Duodenal mucosa (tissue), 2 donors: Measurements from ENCODE around the gene AIDA.
"Not testable (repeated sequence)": the region's sequence is repeated elsewhere in the genome, so short reads cannot be mapped to it uniquely, and the experiment has no call there.

ENCODE experiments used
- H3K27ac ChIP-seq: one replicate; pipeline ENCODE4 v1.7.0; 2013; ENCODE audit warnings: low read depth, low read length
- H3K27me3 ChIP-seq, 2 donors: one replicate each; pipeline ENCODE4 v1.7.0; 2013; ENCODE audit warnings: low read length in 2 of 2, control low read depth in 1 of 2; ENCODE audit not compliant: insufficient read depth in 2 of 2, control insufficient read depth in 1 of 2
- H3K36me3 ChIP-seq, 2 donors: one replicate each; pipeline ENCODE4 v1.7.0; 2013; ENCODE audit warnings: low read length in 2 of 2, control low read depth in 1 of 2; ENCODE audit not compliant: insufficient read depth in 2 of 2, control insufficient read depth in 1 of 2
- H3K4me1 ChIP-seq, 2 donors: one replicate each; pipeline ENCODE4 v1.7.0; 2013; ENCODE audit warnings: low read length in 2 of 2, control low read depth in 1 of 2; ENCODE audit not compliant: insufficient read depth in 2 of 2, control insufficient read depth in 1 of 2
- H3K4me3 ChIP-seq, 2 donors: one replicate each; pipeline ENCODE4 v1.7.0; 2013; ENCODE audit warnings: low read length in 2 of 2, low read depth in 1 of 2
- H3K9ac ChIP-seq, 2 donors: one replicate each; pipeline ENCODE4 v1.7.0; 2013; ENCODE audit warnings: low read length in 2 of 2, low read depth in 1 of 2
- H3K9me3 ChIP-seq, 2 donors: one replicate each; pipeline ENCODE4 v1.7.0; 2013; ENCODE audit warnings: low read length in 2 of 2, control low read depth in 1 of 2; ENCODE audit not compliant: control insufficient read depth in 1 of 2

Gene AIDA

DNA sequence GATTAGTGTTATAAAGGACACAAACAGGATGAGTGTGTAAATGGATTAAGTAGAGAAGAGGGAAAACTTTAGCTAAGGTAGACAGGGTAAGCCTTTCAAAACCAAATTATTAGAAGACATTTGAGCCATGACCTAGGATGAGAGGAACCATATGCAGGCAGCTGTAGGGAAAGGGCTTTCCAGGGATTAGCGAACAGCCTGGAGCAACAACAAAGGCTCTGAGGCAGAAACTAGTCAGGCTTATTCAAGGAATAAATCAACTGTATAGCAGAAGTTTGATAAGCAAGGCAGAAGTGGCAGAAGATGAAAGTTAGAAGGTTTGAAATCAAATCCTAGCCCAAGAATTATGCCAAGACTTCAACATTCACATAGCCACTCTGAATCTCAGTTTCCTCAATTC lies 21.3 kb downstream of the AIDA start:
- H3K9me3 ChIP-seq, result no peaks in the 10 kb centered on the region
- H3K27me3 ChIP-seq, result no peaks in the 10 kb centered on the region
- H3K4me1 ChIP-seq, result no peaks in the 10 kb centered on the region
- no peak overlapping the region for H3K9ac ChIP-seq
- no peak overlapping the region for H3K4me3 ChIP-seq
- H3K36me3 ChIP-seq, result peaks cover 13 to 14% of the 10 kb centered on the region in 2 donors
- H3K27ac ChIP-seq, result no peak overlapping the region

DNA sequence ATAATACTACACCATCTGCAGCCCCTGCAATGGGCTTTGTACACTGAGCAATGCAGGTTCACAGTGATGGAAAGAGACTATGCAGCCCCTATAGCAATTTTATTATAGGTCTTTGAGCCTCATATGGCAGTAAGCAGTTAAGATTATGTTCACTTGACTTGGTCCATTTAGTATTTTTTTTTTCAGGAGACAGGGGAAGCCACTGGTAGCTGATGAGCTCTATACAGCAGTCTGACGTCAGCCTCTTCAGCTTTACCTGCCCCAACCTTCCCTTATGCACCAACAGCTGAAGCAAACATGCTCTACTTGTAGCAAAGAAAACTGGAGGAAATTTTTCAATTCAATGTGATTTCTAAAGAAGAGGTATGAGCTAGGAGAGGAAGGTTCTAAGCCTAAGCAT lies 32.2 kb downstream of the AIDA start:
- no peaks in the 10 kb centered on the region for H3K4me1 ChIP-seq
- H3K9me3 ChIP-seq, result no peaks in the 10 kb centered on the region
- peaks cover 6 to 15% of the 10 kb centered on the region in 2 donors for H3K36me3 ChIP-seq
- no peaks in the 10 kb centered on the region for H3K27me3 ChIP-seq
- no peak overlapping the region for H3K4me3 ChIP-seq
- H3K27ac ChIP-seq, result no peak overlapping the region
- no peak overlapping the region for H3K9ac ChIP-seq

DNA sequence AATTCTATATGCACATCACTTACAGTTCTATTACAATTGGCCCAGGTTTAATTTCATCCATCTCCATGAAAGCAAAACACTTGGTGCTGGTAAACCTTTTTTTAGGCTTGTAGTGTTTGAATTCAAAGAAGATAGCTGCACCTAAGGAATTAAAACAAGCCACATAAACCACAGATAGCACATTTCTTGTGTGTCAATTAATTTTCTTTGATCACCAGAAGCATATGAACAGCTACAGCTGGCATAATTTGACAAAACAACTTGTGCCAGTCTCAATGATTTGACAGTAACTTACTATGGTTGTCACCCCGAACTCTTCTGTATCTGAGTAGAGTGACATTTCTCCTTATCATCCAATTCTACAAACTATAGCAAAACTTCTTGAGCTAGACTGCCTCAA lies 42.2 kb downstream of the AIDA start:
- H3K27me3 ChIP-seq, result no peaks in the 10 kb centered on the region
- no peak overlapping the region for H3K9ac ChIP-seq
- no peak overlapping the region for H3K4me3 ChIP-seq
- peaks cover 33 to 51% of the 10 kb centered on the region in 2 donors for H3K36me3 ChIP-seq
- no peaks in the 10 kb centered on the region for H3K4me1 ChIP-seq
- H3K9me3 ChIP-seq, result no peaks in the 10 kb centered on the region
- H3K27ac ChIP-seq, result no peak overlapping the region

DNA sequence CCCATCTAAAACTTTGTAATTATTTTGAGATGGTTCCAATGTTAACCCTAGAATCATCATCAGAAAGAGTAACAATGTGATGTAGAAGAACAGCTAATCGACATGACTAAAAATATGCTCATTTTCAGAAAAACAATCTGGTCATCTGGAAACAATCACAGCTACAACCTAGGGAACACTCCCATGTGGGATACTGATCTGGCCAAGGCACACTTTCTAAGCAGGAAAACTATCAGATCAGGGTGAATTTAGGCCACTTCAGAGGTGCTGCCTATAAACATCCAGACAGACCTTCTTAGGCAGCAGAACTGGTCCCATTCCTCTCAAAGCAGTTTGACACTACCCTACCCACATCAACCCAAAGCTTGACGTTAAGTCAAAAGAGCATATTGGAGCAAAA lies 43.2 kb downstream of the AIDA start:
- H3K9ac ChIP-seq, H3K9me3 ChIP-seq, H3K4me1 ChIP-seq, H3K27me3 ChIP-seq, H3K27ac ChIP-seq, H3K4me3 ChIP-seq: not testable (repeated sequence)
- H3K36me3 ChIP-seq, result peaks cover 35 to 54% of the 10 kb centered on the region in 2 donors

DNA sequence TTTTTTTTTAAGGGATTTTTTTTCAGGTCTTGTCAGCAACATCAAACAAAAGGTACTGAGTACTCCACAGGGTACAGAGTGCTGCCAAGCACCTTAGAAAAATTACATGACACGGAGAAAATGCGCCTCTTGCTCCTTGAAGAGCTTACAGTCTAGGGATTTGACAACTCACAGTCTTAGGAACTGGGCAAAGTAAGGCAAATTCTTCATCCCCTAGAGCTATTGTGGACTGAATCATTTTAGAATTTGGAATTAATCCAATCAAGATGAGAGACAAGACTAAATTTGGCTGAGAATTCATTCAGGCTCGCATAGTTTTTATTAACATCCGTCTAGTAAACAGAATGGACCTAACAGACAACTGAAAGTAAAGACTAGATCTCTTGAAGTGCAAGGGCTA lies 44.1 kb downstream of the AIDA start:
- not testable (repeated sequence) for H3K4me1 ChIP-seq, H3K9ac ChIP-seq, H3K4me3 ChIP-seq, H3K27me3 ChIP-seq, H3K27ac ChIP-seq, H3K9me3 ChIP-seq
- peaks cover 44 to 61% of the 10 kb centered on the region in 2 donors for H3K36me3 ChIP-seq

DNA sequence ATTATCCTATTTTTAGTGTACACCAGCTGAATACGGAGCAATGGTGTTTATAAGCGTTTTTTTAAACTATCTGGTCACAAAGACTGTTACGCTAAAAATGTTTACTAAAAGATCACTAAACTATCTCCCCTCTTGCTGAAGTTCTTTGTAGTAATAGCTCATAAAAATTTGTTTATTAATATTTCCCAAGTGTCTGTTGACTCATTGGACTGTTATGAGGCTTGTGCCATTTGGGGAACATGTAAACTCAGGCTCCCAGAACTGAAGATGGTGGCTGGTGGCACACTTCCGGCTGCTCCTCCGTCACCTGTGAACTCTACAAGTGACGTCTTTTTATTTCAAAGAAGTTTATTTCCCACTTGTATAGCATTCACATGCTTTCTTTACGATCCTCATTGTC lies 46.3 kb downstream of the AIDA start:
- Histone ChIP-seq H3K4me3 (no peak overlapping the region), H3K4me1 (no peaks in the 10 kb centered on the region), H3K9ac (no peak overlapping the region), H3K27ac (no peak overlapping the region), H3K27me3 (no peaks in the 10 kb centered on the region), H3K9me3 (no peaks in the 10 kb centered on the region), H3K36me3 (peaks cover 49 to 71% of the 10 kb centered on the region in 2 donors)

DNA sequence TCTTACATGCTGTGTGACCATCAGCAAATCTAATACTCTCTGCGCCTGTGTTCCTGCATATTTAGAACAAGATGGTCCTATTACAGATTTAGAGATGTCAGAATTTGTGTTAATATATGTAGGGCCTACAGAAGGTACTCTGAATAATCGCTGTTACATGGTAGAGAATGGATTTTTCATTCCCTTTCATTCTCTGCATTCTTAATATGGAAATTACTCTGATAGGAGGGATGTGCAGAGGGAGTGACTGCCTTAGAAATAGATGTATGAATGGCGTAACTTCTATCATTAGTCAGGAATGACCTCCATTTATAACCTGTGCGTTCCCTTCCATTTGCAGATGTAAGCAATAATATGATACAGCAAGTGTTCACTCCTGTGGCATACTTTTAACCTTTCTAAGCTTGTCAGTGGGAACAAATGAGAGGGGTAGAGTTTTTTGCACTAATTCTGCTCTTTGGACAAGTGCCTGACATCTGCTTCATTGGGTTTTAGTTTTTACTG lies 48.8 kb downstream of the AIDA start:
- no peaks in the 10 kb centered on the region for H3K4me1 ChIP-seq
- no peak overlapping the region for H3K9ac ChIP-seq
- no peak overlapping the region for H3K4me3 ChIP-seq
- H3K27me3 ChIP-seq, result no peaks in the 10 kb centered on the region
- no peaks in the 10 kb centered on the region for H3K9me3 ChIP-seq
- peaks cover 61 to 82% of the 10 kb centered on the region in 2 donors for H3K36me3 ChIP-seq
- no peak overlapping the region for H3K27ac ChIP-seq

DNA sequence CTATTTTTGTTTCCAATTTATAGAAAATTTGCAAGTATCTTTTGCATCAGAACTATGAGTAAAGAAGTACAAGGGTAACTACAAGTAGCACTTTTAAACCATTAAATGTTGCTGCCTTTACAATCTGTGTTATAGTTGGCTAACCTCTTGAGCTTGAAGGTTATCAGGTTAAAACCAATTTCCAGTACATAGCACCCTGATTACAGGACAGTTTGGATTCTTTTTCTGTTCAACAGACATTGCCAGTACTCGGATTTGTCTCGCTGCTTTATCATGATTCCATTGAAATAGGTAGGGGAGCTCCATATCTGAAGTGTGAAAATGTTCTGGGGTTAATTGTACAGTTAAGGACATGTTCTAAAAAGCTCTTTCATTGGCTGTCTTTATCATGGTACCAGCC lies 54.4 kb downstream of the AIDA start:
- Histone ChIP-seq H3K9ac (no peak overlapping the region), H3K27ac (no peak overlapping the region), H3K4me1 (peaks cover 4 to 5% of the 10 kb centered on the region in 2 donors), H3K27me3 (no peaks in the 10 kb centered on the region), H3K4me3 (no peak overlapping the region), H3K9me3 (no peaks in the 10 kb centered on the region), H3K36me3 (peaks cover 40 to 88% of the 10 kb centered on the region in 2 donors)

DNA sequence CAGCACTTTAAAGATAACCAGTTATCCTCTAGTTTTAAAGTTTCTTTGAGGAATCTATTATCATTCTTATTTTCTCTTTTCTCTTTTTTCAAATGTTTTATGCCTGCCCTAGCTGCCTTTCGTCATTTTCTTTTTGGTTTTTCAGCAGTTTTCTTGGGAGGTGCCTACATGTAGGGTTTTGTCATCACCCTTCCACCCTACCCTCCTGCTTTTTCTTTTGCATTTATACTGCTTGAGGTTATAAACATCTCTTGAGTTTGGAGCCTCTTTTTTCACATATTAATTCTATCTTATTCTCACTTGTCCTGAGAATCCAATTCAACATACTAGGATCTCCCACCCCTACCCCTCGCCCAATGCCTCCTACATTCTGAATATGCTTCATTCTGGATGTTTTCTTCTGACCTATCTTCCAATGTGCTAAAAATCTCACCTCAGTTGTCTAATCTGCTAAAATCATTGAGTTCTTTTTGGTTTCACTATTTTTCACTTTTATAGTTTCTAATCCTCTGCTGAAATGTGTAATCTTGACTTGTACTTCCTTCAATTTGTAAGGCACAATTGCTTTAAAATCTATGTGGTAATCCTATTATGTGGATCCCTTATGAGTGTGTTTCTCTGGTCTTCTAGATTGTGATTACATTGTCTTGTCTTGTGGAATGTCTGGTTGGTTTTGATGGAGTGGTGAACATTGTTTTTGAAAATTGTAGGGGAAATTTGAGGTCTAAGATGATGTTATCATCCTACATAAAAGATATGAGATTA lies 55.7 kb downstream of the AIDA start:
- Histone ChIP-seq H3K9me3 (no peaks in the 10 kb centered on the region), H3K27me3 (no peaks in the 10 kb centered on the region), H3K4me1 (peaks cover 4 to 5% of the 10 kb centered on the region in 2 donors), H3K36me3 (peaks cover 30 to 88% of the 10 kb centered on the region in 2 donors), H3K27ac (no peak overlapping the region), H3K9ac (no peak overlapping the region), H3K4me3 (no peak overlapping the region)

DNA sequence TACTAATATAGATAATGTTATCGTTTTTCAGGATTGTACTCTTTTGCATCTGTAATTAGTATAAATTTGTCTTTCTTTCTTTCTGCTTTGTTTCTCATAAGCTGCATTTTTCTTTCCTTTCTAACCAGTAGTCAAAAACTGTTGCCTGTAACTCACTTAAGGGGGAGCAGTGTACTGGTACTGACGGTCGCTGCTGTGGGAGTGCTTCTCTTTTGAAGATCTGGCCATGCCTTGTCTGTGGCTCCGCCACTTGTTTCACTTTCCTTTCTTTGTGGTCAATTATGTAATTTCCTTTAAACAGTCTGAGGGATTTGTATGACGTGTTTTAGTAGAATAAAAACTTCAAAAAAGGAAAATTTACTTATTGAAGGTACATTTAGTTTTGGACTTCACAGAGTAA lies 57.4 kb downstream of the AIDA start:
- H3K9me3 ChIP-seq, result no peaks in the 10 kb centered on the region
- H3K4me1 ChIP-seq, result peaks cover 4 to 5% of the 10 kb centered on the region in 2 donors
- no peak overlapping the region for H3K4me3 ChIP-seq
- peaks cover 24 to 85% of the 10 kb centered on the region in 2 donors for H3K36me3 ChIP-seq
- no peaks in the 10 kb centered on the region for H3K27me3 ChIP-seq
- no peak overlapping the region for H3K27ac ChIP-seq
- no peak overlapping the region for H3K9ac ChIP-seq
